ENCODE measurements around the gene PARP9.
A peak's percentile ranks its signal among the peaks of the same experiment; 100 is the strongest.

Gene PARP9

DNA sequence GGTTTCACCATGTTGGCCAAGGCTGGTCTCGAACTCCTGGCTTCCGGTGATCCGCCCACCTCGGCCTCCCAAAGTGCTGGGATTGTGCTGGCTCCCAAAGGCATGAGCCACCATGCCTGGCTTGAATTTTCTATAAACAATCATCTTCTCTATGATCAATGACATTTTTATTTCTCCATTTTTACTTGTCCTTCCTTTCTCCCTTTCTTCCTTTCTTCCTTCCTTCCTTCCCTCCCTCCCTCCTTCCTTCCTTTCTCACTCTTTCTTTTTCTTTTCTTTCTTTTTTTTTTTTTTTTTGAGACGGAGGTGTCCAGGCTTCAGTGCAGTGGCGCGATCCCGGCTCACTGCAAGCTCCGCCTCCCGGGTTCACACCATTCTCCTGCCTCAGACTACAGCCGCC lies 40.8 kb downstream of the PARP9 start:
- Histone ChIP-seq H3K4me3 (ENCODE audit: insufficient read length, low read depth) (no peak overlapping the region), H3K9ac (ENCODE audit: insufficient read length, low read depth) (no peak overlapping the region), H3K27me3 (ENCODE audit: insufficient read depth, insufficient read length) (no peaks in the 10 kb centered on the region), H3K36me3 (ENCODE audit: insufficient read depth, insufficient read length, low read length) (no peaks in the 10 kb centered on the region), H3K4me1 (ENCODE audit: insufficient read depth, insufficient read length) (no peaks in the 10 kb centered on the region), H3K9me3 (ENCODE audit: insufficient read depth, low read length) (no peaks in the 10 kb centered on the region)
- DNase-seq (ENCODE audit: low read depth, low spot score): no peak
- TF ChIP-seq YY1 (IDR thresholded peaks at IDR 0.05; ENCODE audit: insufficient read depth, insufficient read length) (no peak), ZNF274 (IDR thresholded peaks at IDR 0.05; ENCODE audit: low read depth, low read length) (no peak), SUZ12 (IDR thresholded peaks at IDR 0.05; ENCODE audit: extremely low read depth, insufficient read depth, insufficient read length) (no peak)

DNA sequence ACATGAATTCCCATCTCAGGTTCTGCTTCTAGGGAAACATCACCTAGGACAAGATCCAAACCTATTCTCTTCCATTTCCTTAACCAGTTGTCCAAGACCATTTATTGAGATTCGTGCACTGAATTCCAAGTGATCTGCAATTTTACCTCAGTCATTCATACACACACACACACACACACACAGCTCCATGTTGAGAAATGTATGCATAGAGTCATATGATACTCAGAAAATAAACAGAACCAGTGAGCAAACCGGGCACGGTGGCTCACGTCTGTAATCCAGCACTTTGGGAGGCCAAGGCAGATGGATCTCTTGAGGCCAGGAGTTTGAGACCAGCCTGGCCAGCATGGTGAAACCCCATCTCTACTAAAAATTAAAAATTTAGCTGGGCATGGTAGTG lies 43.2 kb downstream of the PARP9 start:
- H3K36me3 ChIP-seq (ENCODE audit: insufficient read depth, insufficient read length, low read length): no peaks in the 10 kb centered on the region
- H3K9me3 ChIP-seq (ENCODE audit: insufficient read depth, low read length): no peaks in the 10 kb centered on the region
- no peak for TF ChIP-seq YY1 (IDR thresholded peaks at IDR 0.05; ENCODE audit: insufficient read depth, insufficient read length)
- no peak overlapping the region for H3K9ac ChIP-seq (ENCODE audit: insufficient read length, low read depth)
- DNase-seq (ENCODE audit: low read depth, low spot score): no peak
- no peaks in the 10 kb centered on the region for H3K27me3 ChIP-seq (ENCODE audit: insufficient read depth, insufficient read length)
- H3K4me3 ChIP-seq (ENCODE audit: insufficient read length, low read depth): no peak overlapping the region
- no peaks in the 10 kb centered on the region for H3K4me1 ChIP-seq (ENCODE audit: insufficient read depth, insufficient read length)

- Histone ChIP-seq H3K9ac (ENCODE audit: insufficient read length, low read depth) (no peak overlapping the region), H3K9me3 (ENCODE audit: insufficient read depth, low read length) (no peaks in the 10 kb centered on the region), H3K27me3 (ENCODE audit: insufficient read depth, insufficient read length) (no peaks in the 10 kb centered on the region), H3K4me3 (ENCODE audit: insufficient read length, low read depth) (no peak overlapping the region), H3K4me1 (ENCODE audit: insufficient read depth, insufficient read length) (peaks cover 1% of the 10 kb centered on the region), H3K36me3 (ENCODE audit: insufficient read depth, insufficient read length, low read length) (no peaks in the 10 kb centered on the region)
- TF ChIP-seq SUZ12 (IDR thresholded peaks at IDR 0.05; ENCODE audit: extremely low read depth, insufficient read depth, insufficient read length) (no peak), YY1 (IDR thresholded peaks at IDR 0.05; ENCODE audit: insufficient read depth, insufficient read length) (no peak), ZNF274 (IDR thresholded peaks at IDR 0.05; ENCODE audit: low read depth, low read length) (no peak)
- no peak for DNase-seq (ENCODE audit: low read depth, low spot score)
These were observed 44.4 kb downstream of the PARP9 start for GRCh38 chr3:122519693-122520092.

GRCh38 chr3:122516846-122517360 lies 47.2 kb downstream of the PARP9 start:
- Histone ChIP-seq H3K9me3 (ENCODE audit: insufficient read depth, low read length) (no peaks in the 10 kb centered on the region), H3K4me3 (ENCODE audit: insufficient read length, low read depth) (no peak overlapping the region), H3K27me3 (ENCODE audit: insufficient read depth, insufficient read length) (no peaks in the 10 kb centered on the region), H3K9ac (ENCODE audit: insufficient read length, low read depth) (no peak overlapping the region), H3K36me3 (ENCODE audit: insufficient read depth, insufficient read length, low read length) (peaks cover 8% of the 10 kb centered on the region), H3K4me1 (ENCODE audit: insufficient read depth, insufficient read length) (peaks cover 1% of the 10 kb centered on the region)
- TF ChIP-seq ZNF274 (IDR thresholded peaks at IDR 0.05; ENCODE audit: low read depth, low read length) (no peak), YY1 (IDR thresholded peaks at IDR 0.05; ENCODE audit: insufficient read depth, insufficient read length) (no peak)
- DNase-seq (ENCODE audit: low read depth, low spot score): no peak

DNA sequence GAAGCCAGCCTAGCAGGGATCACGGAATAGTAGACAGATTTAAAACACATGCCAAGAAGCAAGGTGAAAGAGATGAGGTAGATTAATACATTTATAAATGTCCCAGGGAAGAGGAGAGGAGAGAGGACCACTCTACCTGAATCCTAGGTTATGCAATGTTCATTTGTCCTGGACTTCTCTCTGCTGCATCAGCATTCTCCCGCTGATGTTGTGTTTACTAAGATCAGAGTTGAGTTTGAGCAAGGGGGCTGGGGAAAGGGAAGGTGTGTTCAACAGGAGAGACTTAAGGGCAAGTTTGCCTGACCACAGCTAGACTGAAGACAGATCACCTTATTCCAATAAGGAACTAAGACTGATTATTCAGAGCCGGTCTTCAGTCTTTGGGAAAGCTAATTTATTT lies 48.2 kb downstream of the PARP9 start:
- Histone ChIP-seq H3K27me3 (ENCODE audit: insufficient read depth, insufficient read length) (no peaks in the 10 kb centered on the region), H3K4me1 (ENCODE audit: insufficient read depth, insufficient read length) (peaks cover 1% of the 10 kb centered on the region), H3K36me3 (ENCODE audit: insufficient read depth, insufficient read length, low read length) (peaks cover 8% of the 10 kb centered on the region)

DNA sequence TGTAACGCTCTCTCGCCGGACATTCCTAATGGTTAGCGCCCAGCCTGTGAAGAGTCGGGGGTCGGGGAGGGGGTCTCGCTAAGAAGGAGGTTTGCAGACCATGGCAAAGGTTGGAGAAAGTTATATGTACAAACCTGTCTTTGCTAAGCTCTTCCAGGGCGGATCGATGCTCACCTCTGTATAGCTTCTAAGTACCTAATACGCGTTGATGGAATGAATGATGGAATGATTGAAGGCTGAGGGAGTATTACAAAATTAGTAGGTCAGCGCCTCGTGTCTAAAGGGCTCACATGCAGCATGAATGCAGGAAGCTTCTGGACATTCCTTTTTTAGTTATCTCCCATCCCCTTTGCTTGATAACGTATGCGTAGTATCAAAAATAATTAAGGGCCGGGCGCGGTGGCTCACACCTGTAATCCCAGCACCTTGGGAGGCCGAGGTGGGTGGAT lies 49.1 kb downstream of the PARP9 start:
- H3K27me3 ChIP-seq (ENCODE audit: insufficient read depth, insufficient read length): no peaks in the 10 kb centered on the region
- H3K9ac ChIP-seq (ENCODE audit: insufficient read length, low read depth): peak overlapping the region; percentile 94
- peaks cover 8% of the 10 kb centered on the region for H3K36me3 ChIP-seq (ENCODE audit: insufficient read depth, insufficient read length, low read length)
- H3K4me1 ChIP-seq (ENCODE audit: insufficient read depth, insufficient read length): peaks cover 1% of the 10 kb centered on the region
- DNase-seq (ENCODE audit: low read depth, low spot score): no peak
- H3K9me3 ChIP-seq (ENCODE audit: insufficient read depth, low read length): no peaks in the 10 kb centered on the region
- TF ChIP-seq SUZ12 (IDR thresholded peaks at IDR 0.05; ENCODE audit: extremely low read depth, insufficient read depth, insufficient read length): no peak
- TF ChIP-seq YY1 (IDR thresholded peaks at IDR 0.05; ENCODE audit: insufficient read depth, insufficient read length): no peak
- no peak for TF ChIP-seq ZNF274 (IDR thresholded peaks at IDR 0.05; ENCODE audit: low read depth, low read length)
- peak overlapping the region; percentile 78 for H3K4me3 ChIP-seq (ENCODE audit: insufficient read length, low read depth)

More for the DNA sequence above, 48.2 kb downstream of the PARP9 start:
- DNase-seq (ENCODE audit: low read depth, low spot score): no peak
- TF ChIP-seq ZNF274 (IDR thresholded peaks at IDR 0.05; ENCODE audit: low read depth, low read length) (no peak), SUZ12 (IDR thresholded peaks at IDR 0.05; ENCODE audit: extremely low read depth, insufficient read depth, insufficient read length) (no peak), YY1 (IDR thresholded peaks at IDR 0.05; ENCODE audit: insufficient read depth, insufficient read length) (no peak)
- no peak overlapping the region for H3K4me3 ChIP-seq (ENCODE audit: insufficient read length, low read depth)
- H3K9me3 ChIP-seq (ENCODE audit: insufficient read depth, low read length): no peaks in the 10 kb centered on the region
- no peak overlapping the region for H3K9ac ChIP-seq (ENCODE audit: insufficient read length, low read depth)

DNA sequence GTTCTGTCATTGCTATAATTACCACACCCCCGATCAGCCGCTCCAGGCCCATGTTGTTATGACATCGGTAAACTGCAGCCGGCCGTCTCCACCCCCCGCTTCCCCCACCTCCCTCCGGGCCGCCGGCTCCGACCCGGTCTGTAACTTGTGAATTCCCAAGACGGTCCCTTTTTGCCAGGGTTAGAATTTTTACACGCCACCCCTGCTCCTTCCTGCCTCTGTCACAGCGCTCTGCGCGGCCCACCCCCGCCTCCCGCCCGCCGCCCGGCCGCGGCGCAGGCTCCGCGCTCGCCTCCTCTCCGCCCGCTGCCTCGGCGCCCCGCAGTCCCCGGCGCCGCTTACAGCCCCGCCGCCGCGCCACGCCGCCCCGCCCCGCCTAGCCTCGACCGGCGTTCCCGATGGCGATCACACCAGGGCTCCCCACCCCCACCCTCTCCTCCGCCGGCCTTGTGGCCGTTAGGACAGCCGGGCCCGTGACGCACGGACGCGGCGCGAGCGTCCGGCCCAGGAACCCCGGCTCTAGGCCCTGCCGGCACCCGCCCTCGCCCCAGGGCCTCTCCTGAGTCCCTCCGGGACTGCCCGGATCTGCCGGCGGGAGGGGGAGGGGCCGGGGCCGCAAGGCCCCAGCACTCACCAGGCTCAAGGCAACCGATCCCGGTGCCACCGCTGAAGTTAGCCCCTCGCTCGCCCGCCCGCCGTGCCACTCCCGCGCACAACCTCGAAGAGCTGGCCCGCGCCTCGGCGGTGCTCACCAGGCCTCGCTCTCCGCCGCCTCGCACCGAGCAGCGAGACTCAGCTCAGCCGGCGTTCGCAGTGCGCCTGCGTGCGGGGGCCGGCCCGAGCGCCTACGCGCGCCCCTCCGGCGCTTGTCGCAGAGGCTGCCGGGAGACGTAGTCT lies 49.7 kb downstream of the PARP9 start, which contains the start of gene KPNA1:
TSS of gene KPNA1 (minus strand) at position 817 of the 897 bp plus-strand sequence. CDS start 18,374 bp downstream, outside the sequence.
- peak; percentile 90 for DNase-seq (ENCODE audit: low read depth, low spot score)
- Histone ChIP-seq H3K9ac (ENCODE audit: insufficient read length, low read depth) (peak within 1 kb of the TSS; percentile 94), H3K36me3 (ENCODE audit: insufficient read depth, insufficient read length, low read length) (peaks cover 8% of the 10 kb centered on the region), H3K4me1 (ENCODE audit: insufficient read depth, insufficient read length) (peaks cover 1% of the 10 kb centered on the region), H3K27me3 (ENCODE audit: insufficient read depth, insufficient read length) (no peaks in the 10 kb centered on the region), H3K9me3 (ENCODE audit: insufficient read depth, low read length) (no peaks in the 10 kb centered on the region), H3K4me3 (ENCODE audit: insufficient read length, low read depth) (peak within 1 kb of the TSS; percentile 78)
- TF ChIP-seq ZNF274 (IDR thresholded peaks at IDR 0.05; ENCODE audit: low read depth, low read length): no peak
- no peak for TF ChIP-seq SUZ12 (IDR thresholded peaks at IDR 0.05; ENCODE audit: extremely low read depth, insufficient read depth, insufficient read length)
- no peak for TF ChIP-seq YY1 (IDR thresholded peaks at IDR 0.05; ENCODE audit: insufficient read depth, insufficient read length)

Measured in NT2/D1 (cell line).